Lung (tissue), 12 donors: ENCODE data around the gene TRAF3. TPM values are rescaled to one million over a fixed set of nuclear protein-coding genes. Genes with fewer than 3 reads are reported as not detected.

Experiments used
- ATAC-seq: fragments of 200-7000 bp; cut with Tn5 transposase; one replicate; pipeline ENCODE4 v1.9.1; 2020; ENCODE audit warnings: moderate number of reproducible peaks; ENCODE audit not compliant: insufficient read depth, low FRiP score
- DNase-seq, 3 donors: peaks; one replicate each; pipeline ENCODE4 v3.0.0-alpha.2; 2013 to 2017
- H3K27ac ChIP-seq, 2 donors: one replicate each; pipeline ENCODE4 v1.5.1; 2013; ENCODE audit warnings: mild to moderate bottlenecking in 2 of 2, moderate library complexity in 2 of 2, control low read depth in 1 of 2, inconsistent platforms in 1 of 2, low read depth in 1 of 2, low read length in 1 of 2
- H3K27me3 ChIP-seq, 3 donors: one replicate each; pipeline ENCODE4 v1.5.1; 2013; ENCODE audit warnings: low read length in 2 of 3; ENCODE audit not compliant: control insufficient read depth in 3 of 3, insufficient read depth in 3 of 3
- H3K36me3 ChIP-seq, 4 donors: one replicate each; pipeline ENCODE4 v1.5.1; 2013; ENCODE audit warnings: low read length in 4 of 4, mild to moderate bottlenecking in 1 of 4, moderate library complexity in 1 of 4; ENCODE audit not compliant: control insufficient read depth in 4 of 4, insufficient read depth in 4 of 4
- H3K4me1 ChIP-seq, 5 donors: one replicate each; pipeline ENCODE4 v1.5.1; 2013; ENCODE audit warnings: low read length in 5 of 5, mild to moderate bottlenecking in 2 of 5, moderate library complexity in 1 of 5; ENCODE audit not compliant: control insufficient read depth in 5 of 5, insufficient read depth in 5 of 5
- H3K4me3 ChIP-seq: one replicate; pipeline ENCODE4 v1.5.1; 2013; ENCODE audit warnings: mild to moderate bottlenecking, control low read depth, moderate library complexity
- H3K9ac ChIP-seq, 2 donors: one replicate each; pipeline ENCODE4 v1.5.1; 2013; ENCODE audit warnings: low read length in 2 of 2, control low read depth in 1 of 2; ENCODE audit not compliant: insufficient read depth in 1 of 2
- H3K9me3 ChIP-seq, 4 donors: one replicate each; pipeline ENCODE4 v1.5.1; 2013; ENCODE audit warnings: low read length in 3 of 4, mild to moderate bottlenecking in 1 of 4, moderate library complexity in 1 of 4; ENCODE audit not compliant: control insufficient read depth in 4 of 4, insufficient read depth in 3 of 4
- CTCF ChIP-seq: IDR thresholded peaks from 2 replicates; pipeline ENCODE4 v1.5.1; 2012; ENCODE audit warnings: mild to moderate bottlenecking; ENCODE audit errors: control extremely low read depth, extremely low read depth
- WGBS, 2 donors: extraction: QIAGEN DNeasy Blood & Tissue Kit; methylation state at CpG; one replicate each; pipeline ENCODE4 v1.1.7; 2013; 5-methylcytosine and 5-hydroxymethylcytosine counted together
- polyA plus RNA-seq, 2 donors: library from polyadenylated mRNA; stranded (reverse); fragments of 200-250 nt; gene quantifications; one replicate each; pipeline ENCODE4 v1.2.1, GENCODE V29; 2013
- total RNA-seq, 2 donors: library from RNA; depleted of rRNA in 1 of 2; stranded (reverse); fragments of >200 nt in 1 of 2; gene quantifications; one replicate each; pipeline ENCODE4 v1.2.1, GENCODE V29; 2014 to 2021
- donor health status: control.
- donor health status: control.
- donor health status: Bipolar disorder and iron deficiency.
- donor health status: healthy.
- donor health status: DM: yes; HTN: yes; CAD: no.

TRAF3 gene
- total and polyA plus RNA-seq, 4 donors, result 5.7 to 25.5 (median 18.7) TPM

GRCh38 chr14:102870994-102871831 lies 94.0 kb downstream of the TRAF3 start:
- ATAC-seq, result no peak
- no peak overlapping the region for H3K27ac ChIP-seq
- H3K9ac ChIP-seq, result no peak overlapping the region
- H3K4me3 ChIP-seq, result no peak overlapping the region
- no peak for DNase-seq
- 72 to 90% methylated on average over 10 of the region's 10 CpGs for WGBS, 2 donors
- H3K36me3 ChIP-seq, result peaks cover 3 to 21% (median 11%) of the 10 kb centered on the region in 4 donors
- no peaks in the 10 kb centered on the region for H3K9me3 ChIP-seq
- no peaks in the 10 kb centered on the region for H3K27me3 ChIP-seq
- peaks cover 0 to 11% (median 3%) of the 10 kb centered on the region in 5 donors for H3K4me1 ChIP-seq
- TF ChIP-seq CTCF, result no peak

GRCh38 chr14:102872020-102872419 lies 94.8 kb downstream of the TRAF3 start:
- WGBS, 2 donors, result 85 to 92% methylated on average over 5 of the region's 5 CpGs
- no peak for ATAC-seq

GRCh38 chr14:102873131-102873530 lies 95.9 kb downstream of the TRAF3 start:
- 92 to 97% methylated on average over 7 of the region's 7 CpGs for WGBS, 2 donors
- Histone ChIP-seq H3K9me3 (no peaks in the 10 kb centered on the region), H3K4me3 (no peak overlapping the region), H3K27me3 (no peaks in the 10 kb centered on the region), H3K9ac (no peak overlapping the region), H3K4me1 (peaks cover 0 to 11% (median 3%) of the 10 kb centered on the region in 5 donors), H3K36me3 (peaks cover 13 to 36% (median 16%) of the 10 kb centered on the region in 4 donors), H3K27ac (no peak overlapping the region)
- no peak for TF ChIP-seq CTCF
- ATAC-seq (no peak), DNase-seq (no peak)

More at GRCh38 chr14:102872020-102872419, 94.8 kb downstream of the TRAF3 start:
- no peak for TF ChIP-seq CTCF
- Histone ChIP-seq H3K27me3 (no peaks in the 10 kb centered on the region), H3K4me1 (peaks cover 0 to 11% (median 3%) of the 10 kb centered on the region in 5 donors), H3K9ac (no peak overlapping the region), H3K9me3 (no peaks in the 10 kb centered on the region), H3K4me3 (no peak overlapping the region), H3K36me3 (peaks cover 10 to 29% (median 14%) of the 10 kb centered on the region in 4 donors), H3K27ac (no peak overlapping the region)
- DNase-seq, result no peak
